Loucy (cell line): ENCODE measurements around the gene ABCB1.

Source experiments
- CTCF ChIP-seq: fragments of 200-600 bp; sonication (generic); conservative IDR thresholded peaks from 2 replicates; pipeline ENCODE4 v1.5.1; 2014; ENCODE audit warnings: mild to moderate bottlenecking, antibody characterized with exemption, low read length
- EZH2phosphoT487 ChIP-seq: fragments of 200-600 bp; IDR thresholded peaks from 2 replicates; pipeline ENCODE4 v1.6.1; 2018; ENCODE audit warnings: antibody characterized with exemption, mild to moderate bottlenecking, moderate library complexity, borderline replicate concordance

- TF ChIP-seq CTCF: no peak
- no peak for TF ChIP-seq EZH2phosphoT487
Observed at GRCh38 chr7:87517136-87517815, 83.4 kb downstream of the ABCB1 start.
